Caco-2 (cell line): ENCODE measurements around the gene VPS13D. TPM values are rescaled to one million over a fixed set of nuclear protein-coding genes. Genes with fewer than 3 reads are reported as not detected.

Experiments
- BruUV-seq: library from RNA; stranded (reverse); fragments of 400-500 nt; replicated peaks from 2 replicates; lab custom pipeline; 2021; lab: Mats Ljungman, UMichigan
- CTCF ChIA-PET: fragments of 300-600 bp; sonication (Branson Sonifier 250); formaldehyde crosslinking; loops from one replicate; lab custom pipeline; 2022; ENCODE audit warnings: antibody characterized with exemption; lab: Charles Lee
- POLR2A ChIA-PET: fragments of 300-600 bp; sonication (Branson Sonifier 250); formaldehyde crosslinking; loops from one replicate; lab custom pipeline; 2022; ENCODE audit warnings: antibody characterized with exemption; lab: Charles Lee
- DNase-seq, 2 experiments: peaks; one replicate each; pipeline versions ENCODE4 v3.0.0 to v3.0.0-alpha.2; 2020 to 2022
- H3K27me3 ChIP-seq: replicated peaks from 2 replicates; pipeline ENCODE4 v1.6.0; 2011; ENCODE audit warnings: low read length; ENCODE audit not compliant: control insufficient read depth, insufficient read depth
- H3K36me3 ChIP-seq: 2 replicates; pipeline ENCODE4 v1.5.1; 2011; ENCODE audit warnings: low read length; ENCODE audit not compliant: control insufficient read depth, insufficient read depth
- H3K4me1 ChIP-seq: fragments of 250-450 bp; sonication (Bioruptor Pico); 2 replicates; pipeline ENCODE4 v1.5.1; 2020; ENCODE audit warnings: mild to moderate bottlenecking
- H3K4me3 ChIP-seq: 2 replicates; pipeline ENCODE4 v1.5.1; 2011; ENCODE audit warnings: low read depth, mild to moderate bottlenecking, control low read depth, low read length
- H3K9me3 ChIP-seq: fragments of 250-450 bp; sonication (Bioruptor Pico); 2 replicates; pipeline ENCODE4 v1.5.1; 2020; ENCODE audit warnings: mild to moderate bottlenecking, moderate library complexity
- H3K27ac Mint-ChIP-seq: one replicate; pipeline ENCODE4 v1.8.0; 2022; ENCODE audit warnings: mixed read lengths; ENCODE audit not compliant: unreplicated experiment
- H3K27me3 Mint-ChIP-seq: one replicate; pipeline ENCODE4 v1.8.0; 2022; ENCODE audit warnings: mixed read lengths; ENCODE audit not compliant: insufficient read depth, unreplicated experiment
- H3K36me3 Mint-ChIP-seq: one replicate; pipeline ENCODE4 v1.8.0; 2022; ENCODE audit warnings: mild to moderate bottlenecking, mixed read lengths; ENCODE audit not compliant: insufficient read depth, unreplicated experiment
- H3K4me1 Mint-ChIP-seq: one replicate; pipeline ENCODE4 v1.8.0; 2022; ENCODE audit warnings: low read depth, mixed read lengths; ENCODE audit not compliant: unreplicated experiment
- H3K4me3 Mint-ChIP-seq: one replicate; pipeline ENCODE4 v1.8.0; 2022; ENCODE audit warnings: mild to moderate bottlenecking, moderate library complexity, mixed read lengths; ENCODE audit not compliant: unreplicated experiment
- H3K9me3 Mint-ChIP-seq: one replicate; pipeline ENCODE4 v1.8.0; 2022; ENCODE audit warnings: mixed read lengths; ENCODE audit not compliant: unreplicated experiment
- CTCF ChIP-seq, 2 experiments: fragments of 200-600 bp in 1 of 2; IDR thresholded peaks; 1 replicate in 1 of 2; 2 replicates in 1 of 2; pipeline versions ENCODE4 v1.5.1 to v1.8.0; 2011 to 2022; ENCODE audit warnings: antibody characterized with exemption in 1 of 2, control low read depth in 1 of 2, inconsistent platforms in 1 of 2, low read depth in 1 of 2, low read length in 1 of 2, mild to moderate bottlenecking in 1 of 2, moderate library complexity in 1 of 2; ENCODE audit not compliant: insufficient read depth in 1 of 2, severe bottlenecking in 1 of 2, unreplicated experiment in 1 of 2
- intact Hi-C: fragments of 100-400 bp; cut with micrococcal nuclease; formaldehyde crosslinking; loops from one replicate; pipeline ENCODE4 v1.10.0; 2022; ENCODE audit not compliant: unreplicated experiment
- total RNA-seq: library from RNA; stranded (reverse); gene quantifications from 2 replicates; pipeline ENCODE4 v1.2.3, GENCODE V29; 2022

The VPS13D gene
- total RNA-seq, 1 experiment from 2014 or later = 25.6 TPM

GRCh38 chr1:12336413-12336812 lies 106.6 kb downstream of the VPS13D start:
- no peak for TF ChIP-seq CTCF (IDR thresholded peaks at IDR 0.05; ENCODE audit: insufficient read depth in 1 of 2, low read depth in 1 of 2, low read length in 1 of 2, severe bottlenecking in 1 of 2, unreplicated experiment in 1 of 2)
- Mint-ChIP-seq H3K9me3 (no peaks in the 10 kb centered on the region), H3K36me3 (peaks cover 12% of the 10 kb centered on the region), H3K27me3 (no peaks in the 10 kb centered on the region), H3K4me3 (no peak overlapping the region), H3K27ac (no peak overlapping the region), H3K4me1 (no peaks in the 10 kb centered on the region)
- intact Hi-C loops = no loop called here
- BruUV-seq = no TSS peak
- ChIA-PET POLR2A (no interaction called here), CTCF (no interaction called here)
- DNase-seq = no peak
- H3K4me3 ChIP-seq = no peak overlapping the region
- H3K36me3 ChIP-seq = no peaks in the 10 kb centered on the region
- no peaks in the 10 kb centered on the region for H3K4me1 ChIP-seq
- H3K27me3 ChIP-seq = no peaks in the 10 kb centered on the region
- no peaks in the 10 kb centered on the region for H3K9me3 ChIP-seq

GRCh38 chr1:12338017-12338416 lies 108.2 kb downstream of the VPS13D start:
- Histone ChIP-seq H3K27me3 (no peaks in the 10 kb centered on the region), H3K9me3 (no peaks in the 10 kb centered on the region), H3K4me3 (no peak overlapping the region), H3K36me3 (no peaks in the 10 kb centered on the region), H3K4me1 (no peaks in the 10 kb centered on the region)
- DNase-seq = no peak
- intact Hi-C loops = no loop called here
- Mint-ChIP-seq H3K27ac (no peak overlapping the region), H3K4me1 (peaks cover 7% of the 10 kb centered on the region), H3K27me3 (no peaks in the 10 kb centered on the region), H3K36me3 (peaks cover 16% of the 10 kb centered on the region), H3K9me3 (no peaks in the 10 kb centered on the region), H3K4me3 (no peak overlapping the region)
- ChIA-PET CTCF (no interaction called here), POLR2A (no interaction called here)
- no TSS peak for BruUV-seq
- TF ChIP-seq CTCF (IDR thresholded peaks at IDR 0.05; ENCODE audit: insufficient read depth in 1 of 2, low read depth in 1 of 2, low read length in 1 of 2, severe bottlenecking in 1 of 2, unreplicated experiment in 1 of 2) = no peak

GRCh38 chr1:12338823-12339222 lies 109.0 kb downstream of the VPS13D start:
- BruUV-seq = no TSS peak

More at GRCh38 chr1:12338823-12339222, 109.0 kb downstream of the VPS13D start:
- H3K4me1 Mint-ChIP-seq = peaks cover 7% of the 10 kb centered on the region
- ChIA-PET CTCF (interaction anchor here (0.6 kb wide), 1 partner anchor 42 kb away, joined by 4 read pairs; no protein-coding TSS in a partner anchor), POLR2A (no interaction called here)
- H3K27ac Mint-ChIP-seq = no peak overlapping the region
- Histone ChIP-seq H3K27me3 (no peaks in the 10 kb centered on the region), H3K36me3 (no peaks in the 10 kb centered on the region), H3K4me3 (no peak overlapping the region), H3K9me3 (no peaks in the 10 kb centered on the region), H3K4me1 (no peaks in the 10 kb centered on the region)
- H3K9me3 Mint-ChIP-seq = no peaks in the 10 kb centered on the region
- H3K4me3 Mint-ChIP-seq = no peak overlapping the region
- no peak for DNase-seq
- no peaks in the 10 kb centered on the region for H3K27me3 Mint-ChIP-seq
- H3K36me3 Mint-ChIP-seq = peaks cover 16% of the 10 kb centered on the region
- intact Hi-C loops = no loop called here
- TF ChIP-seq CTCF (IDR thresholded peaks at IDR 0.05; ENCODE audit: insufficient read depth in 1 of 2, low read depth in 1 of 2, low read length in 1 of 2, severe bottlenecking in 1 of 2, unreplicated experiment in 1 of 2) = no peak
